ENCODE results near the gene ZNF32.

DNA sequence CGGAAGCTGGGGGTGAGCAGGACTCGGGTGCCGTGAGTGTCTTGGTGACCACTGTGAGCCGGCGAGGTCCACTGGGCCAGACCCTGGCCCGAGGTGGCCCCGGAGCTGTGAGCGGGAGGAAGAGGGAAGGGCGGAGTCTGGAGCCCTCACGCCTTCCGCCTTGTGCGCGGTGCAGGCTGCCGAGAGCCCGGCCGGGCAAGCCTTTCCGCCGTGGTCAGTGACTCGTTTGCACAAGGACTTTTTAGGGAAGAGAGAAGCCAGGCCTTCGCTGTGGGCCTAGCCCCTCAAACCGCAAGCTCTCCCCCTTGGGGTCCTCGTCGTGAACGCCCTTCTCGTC lies 40.9 kb upstream of the ZNF32 start:
- TF ChIP-seq CTCF (conservative IDR thresholded peaks at IDR 0.05 in 1 of 2, IDR thresholded peaks at IDR 0.05 in 1 of 2; ENCODE audit: extremely low read depth in 1 of 2, insufficient read depth in 1 of 2, low read depth in 1 of 2, low read length in 2 of 2) (no peak), EZH2 (IDR thresholded peaks at IDR 0.05; ENCODE audit: borderline replicate concordance, low read length) (no peak)

Measured in mammary epithelial cell (primary cell).